Gastrocnemius medialis (tissue), 4 donors: Measurements from ENCODE around the gene KLK6. TPM values are rescaled to one million over a fixed set of nuclear protein-coding genes. Genes with fewer than 3 reads are reported as not detected.

Experiments used
- ATAC-seq, 2 donors: fragments of 150-250 bp; one replicate each; pipeline ENCODE4 v1.9.1; 2016
- DNase-seq, 2 donors: peaks; one replicate each; pipeline ENCODE4 v3.0.0-alpha.2; 2019
- H3K27ac ChIP-seq, 4 donors: fragments of 200-600 bp; sonication (generic); 1 replicate in 1 of 4; 2 replicates in 3 of 4; pipeline ENCODE4 v1.5.1; 2016 to 2018; ENCODE audit warnings: mild to moderate bottlenecking in 2 of 4, moderate library complexity in 1 of 4
- H3K27me3 ChIP-seq, 3 donors: fragments of 200-600 bp; sonication (generic) in 2 of 3; 1 replicate in 1 of 3; 2 replicates in 2 of 3; pipeline versions ENCODE4 v1.5.1 to v1.6.0; 2016 to 2019; ENCODE audit warnings: mild to moderate bottlenecking in 1 of 3, moderate library complexity in 1 of 3
- H3K36me3 ChIP-seq, 2 donors: fragments of 200-600 bp; sonication (generic) in 1 of 2; one replicate each; pipeline ENCODE4 v1.5.1; 2017 to 2018
- H3K4me1 ChIP-seq, 2 donors: fragments of 200-600 bp; sonication (generic) in 1 of 2; one replicate each; pipeline ENCODE4 v1.5.1; 2016 to 2017; ENCODE audit warnings: mild to moderate bottlenecking in 2 of 2
- H3K4me3 ChIP-seq, 4 donors: fragments of 200-600 bp; sonication (generic) in 3 of 4; 1 replicate in 1 of 4; 2 replicates in 3 of 4; pipeline ENCODE4 v1.5.1; 2016 to 2019; ENCODE audit warnings: mild to moderate bottlenecking in 2 of 4
- H3K9me3 ChIP-seq, 3 donors: fragments of 200-600 bp; sonication (generic) in 2 of 3; 1 replicate in 1 of 3; 2 replicates in 2 of 3; pipeline ENCODE4 v1.5.1; 2016 to 2019
- CTCF ChIP-seq, 5 experiments: fragments of 450-650 bp in 3 of 5; fragments of 200-600 bp in 2 of 5; sonication (generic) in 2 of 5; IDR thresholded peaks in 4 of 5; conservative IDR thresholded peaks in 1 of 5; 1 replicate in 4 of 5; 2 replicates in 1 of 5; pipeline ENCODE4 v1.5.1; 2016 to 2019; ENCODE audit warnings: antibody characterized with exemption in 5 of 5, mild to moderate bottlenecking in 3 of 5, moderate library complexity in 3 of 5
- POLR2A ChIP-seq, 2 donors: fragments of 450-650 bp; IDR thresholded peaks; one replicate each; pipeline ENCODE4 v1.6.1; 2017; ENCODE audit warnings: antibody characterized with exemption in 2 of 2, mild to moderate bottlenecking in 2 of 2, moderate library complexity in 2 of 2
- in situ Hi-C, 4 donors: fragments of 200-750 bp; cut with MboI; loops; one replicate each; pipeline versions ENCODE4 v1.15.0 to v1.8.0; 2017; ENCODE audit warnings: low sequenced_read_pairs in 4 of 4
- intact Hi-C: fragments of 100-400 bp; cut with DNase I; formaldehyde crosslinking; loops from one replicate; pipeline ENCODE4 v1.15.1; 2023; ENCODE audit warnings: low total_unique reads
- total RNA-seq, 4 donors: library from RNA; depleted of rRNA; stranded (reverse); fragments of >200 nt; gene quantifications; one replicate each; pipeline versions ENCODE4 v1.1.0 to v1.2.3, GENCODE V29; 2016

Gene KLK6
- total RNA-seq, 4 donors from 2014 or later, result not detected

- Histone ChIP-seq H3K9me3 (no peaks in the 10 kb centered on the region), H3K27me3 (peaks cover 0 to 5% (median 2%) of the 10 kb centered on the region in 3 donors), H3K27ac (no peak overlapping the region), H3K4me3 (no peak overlapping the region), H3K4me1 (no peaks in the 10 kb centered on the region), H3K36me3 (no peaks in the 10 kb centered on the region)
- DNase-seq (no peak), ATAC-seq (no peak)
- in situ Hi-C loops (no loop called here), intact Hi-C loops (no loop called here)
- TF ChIP-seq CTCF (IDR thresholded peaks at IDR 0.05 in 4 of 5, conservative IDR thresholded peaks at IDR 0.05 in 1 of 5), result no peak
- TF ChIP-seq POLR2A (IDR thresholded peaks at IDR 0.05), result no peak
Observed at GRCh38 chr19:50921426-50922316, 47.7 kb downstream of the KLK6 start.

GRCh38 chr19:50916069-50916468 lies 53.3 kb downstream of the KLK6 start:
- in situ Hi-C loops, result no loop called here
- DNase-seq (no peak), ATAC-seq (no peak)
- Histone ChIP-seq H3K4me1 (no peaks in the 10 kb centered on the region), H3K9me3 (no peaks in the 10 kb centered on the region), H3K27ac (no peak overlapping the region), H3K36me3 (no peaks in the 10 kb centered on the region), H3K4me3 (no peak overlapping the region), H3K27me3 (peaks cover 5 to 11% (median 6%) of the 10 kb centered on the region in 3 donors)
- intact Hi-C loops, result no loop called here
- no peak for TF ChIP-seq CTCF (IDR thresholded peaks at IDR 0.05 in 4 of 5, conservative IDR thresholded peaks at IDR 0.05 in 1 of 5)
- no peak for TF ChIP-seq POLR2A (IDR thresholded peaks at IDR 0.05)

GRCh38 chr19:50912727-50913716 lies 56.4 kb downstream of the KLK6 start:
- TF ChIP-seq POLR2A (IDR thresholded peaks at IDR 0.05) (no peak), CTCF (IDR thresholded peaks at IDR 0.05 in 4 of 5, conservative IDR thresholded peaks at IDR 0.05 in 1 of 5) (no peak)
- Histone ChIP-seq H3K4me3 (no peak overlapping the region), H3K9me3 (no peaks in the 10 kb centered on the region), H3K27me3 (peaks cover 25 to 33% (median 26%) of the 10 kb centered on the region in 3 donors), H3K27ac (no peak overlapping the region), H3K4me1 (no peaks in the 10 kb centered on the region), H3K36me3 (no peaks in the 10 kb centered on the region)
- intact Hi-C loops, result no loop called here
- in situ Hi-C loops, result no loop called here
- ATAC-seq (no peak), DNase-seq (no peak)

GRCh38 chr19:50912102-50912599 lies 57.2 kb downstream of the KLK6 start:
- Histone ChIP-seq H3K27ac (no peak overlapping the region), H3K36me3 (no peaks in the 10 kb centered on the region), H3K4me3 (no peak overlapping the region), H3K4me1 (no peaks in the 10 kb centered on the region), H3K9me3 (no peaks in the 10 kb centered on the region), H3K27me3 (peaks cover 24 to 36% (median 26%) of the 10 kb centered on the region in 3 donors)
- in situ Hi-C loops, result no loop called here
- TF ChIP-seq POLR2A (IDR thresholded peaks at IDR 0.05) (no peak), CTCF (IDR thresholded peaks at IDR 0.05 in 4 of 5, conservative IDR thresholded peaks at IDR 0.05 in 1 of 5) (no peak)
- no peak for DNase-seq
- no peak for ATAC-seq
- intact Hi-C loops, result no loop called here
